ENCODE measurements around the gene SEMA4F. TPM values are rescaled to one million over a fixed set of nuclear protein-coding genes. Genes with fewer than 3 reads are reported as not detected.

SEMA4F gene
- 6.8 and 13.7 TPM in 2 replicates for total RNA-seq

DNA sequence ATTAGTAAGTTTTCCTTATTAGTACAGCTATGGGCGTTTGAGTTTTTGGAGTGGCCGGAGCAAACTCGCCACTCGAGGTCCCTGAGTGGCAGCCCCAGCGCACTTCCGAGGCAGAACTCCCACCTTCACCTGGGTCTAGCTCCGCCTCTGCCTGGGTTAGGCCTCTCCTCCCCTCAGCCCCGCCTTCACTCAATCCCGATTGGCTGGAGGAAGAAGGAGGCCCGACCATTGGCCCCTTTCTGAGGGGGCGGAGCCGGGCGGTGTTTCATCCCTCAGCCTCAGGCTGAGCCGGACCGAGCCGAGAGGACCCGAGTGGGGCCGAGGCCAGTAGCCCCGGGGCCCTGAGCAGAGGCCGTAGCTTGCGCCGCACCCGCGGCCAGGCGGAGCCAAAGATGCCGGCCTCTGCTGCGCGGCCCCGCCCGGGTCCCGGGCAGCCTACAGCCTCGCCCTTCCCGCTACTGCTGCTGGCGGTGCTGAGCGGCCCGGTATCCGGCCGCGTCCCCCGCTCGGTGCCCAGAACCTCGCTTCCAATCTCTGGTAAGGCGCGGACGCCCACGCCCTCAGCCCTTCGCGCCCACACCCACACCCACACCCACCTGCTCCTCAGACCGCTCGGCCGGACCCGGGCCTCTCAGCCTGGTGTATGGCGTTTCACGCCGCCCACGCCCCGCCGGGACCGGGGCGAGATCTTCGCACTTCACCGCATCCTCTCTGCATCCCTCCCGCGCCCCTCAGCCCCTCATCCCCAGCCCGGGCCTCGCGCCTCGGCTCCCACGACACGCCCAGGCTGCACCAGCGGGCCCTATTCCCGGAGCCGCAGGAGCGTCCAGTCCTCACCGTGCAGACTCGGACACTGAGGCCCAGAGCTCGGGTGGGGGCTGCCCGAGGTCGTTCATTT lies at the start of gene SEMA4F:
Gene SEMA4F, plus strand, starts transcription at position 263 of the 898 bp plus-strand sequence. Its CDS starts 130 bp downstream, at position 393.

GRCh38 chr2:74648009-74648443 lies 6.0 kb upstream of the SEMA4F start, which contains the start of gene M1AP:
Gene M1AP, minus strand, starts transcription at chr2:74648330. Its CDS starts 8,055 bp downstream, at chr2:74640275.

Other genes starting within 250 kb of the SEMA4F start
- gene C2orf81, start 232.6 kb upstream of the SEMA4F start, total RNA-seq = 0.30 and 0.78 TPM in 2 replicates
- 31.8 and 48.3 TPM in 2 replicates for gene WDR54, start 232.5 kb upstream of the SEMA4F start, total RNA-seq
- 14.6 and 17.6 TPM in 2 replicates for gene RTKN, start 212.3 kb upstream of the SEMA4F start, total RNA-seq
- gene INO80B, start 199.2 kb upstream of the SEMA4F start, total RNA-seq = 10.4 and 20.2 TPM in 2 replicates
- 34.3 and 62.7 TPM in 2 replicates for gene WBP1, start 195.8 kb upstream of the SEMA4F start, total RNA-seq
- 96.2 and 110 TPM in 2 replicates for gene MOGS, start 188.9 kb upstream of the SEMA4F start, total RNA-seq
- gene MRPL53, start 181.6 kb upstream of the SEMA4F start, total RNA-seq = 16.4 and 25.2 TPM in 2 replicates
- gene CCDC142, start 171.2 kb upstream of the SEMA4F start, total RNA-seq = 23.2 and 25.2 TPM in 2 replicates
- 12.8 and 13.9 TPM in 2 replicates for gene TTC31, start 171.2 kb upstream of the SEMA4F start, total RNA-seq
- gene LBX2, start 154.6 kb upstream of the SEMA4F start, total RNA-seq = 1.3 and 1.8 TPM in 2 replicates
- gene PCGF1, start 146.6 kb upstream of the SEMA4F start, total RNA-seq = 18.2 and 28.2 TPM in 2 replicates
- gene TLX2, start 139.8 kb upstream of the SEMA4F start, total RNA-seq = not detected in 2 replicates
- 0.32 TPM in 1 of 2 replicates, not detected in the other for gene DQX1, start 128.0 kb upstream of the SEMA4F start, total RNA-seq
- 53.9 and 72.8 TPM in 2 replicates for gene AUP1, start 124.5 kb upstream of the SEMA4F start, total RNA-seq
- 29.3 and 36.5 TPM in 2 replicates for gene HTRA2, start 124.3 kb upstream of the SEMA4F start, total RNA-seq
- gene LOXL3, start 100.3 kb upstream of the SEMA4F start, total RNA-seq = 87.4 and 203 TPM in 2 replicates
- 28.6 and 32.1 TPM in 2 replicates for gene DOK1, start 99.5 kb upstream of the SEMA4F start, total RNA-seq
- gene M1AP, start 5.9 kb upstream of the SEMA4F start, total RNA-seq = under 0.01 and 0.05 TPM in 2 replicates
- 51.7 and 62.4 TPM in 2 replicates for gene HK2, start 179.9 kb downstream of the SEMA4F start, total RNA-seq